Nephron progenitor cell (in vitro differentiated cells): ENCODE results near the gene PFDN2.

Source experiments
- DNase-seq: peaks from one replicate; pipeline ENCODE4 v3.0.0; 2021
- H3K27ac Mint-ChIP-seq: 2 replicates; pipeline ENCODE4 v1.8.0; 2021; ENCODE audit warnings: mild to moderate bottlenecking, moderate library complexity, mixed read lengths
- H3K27me3 Mint-ChIP-seq: 2 replicates; pipeline ENCODE4 v1.8.0; 2021; ENCODE audit warnings: mild to moderate bottlenecking, low read depth, mixed read lengths; ENCODE audit not compliant: poor library complexity
- H3K36me3 Mint-ChIP-seq: 2 replicates; pipeline ENCODE4 v1.8.0; 2021; ENCODE audit warnings: low read depth, mixed read lengths
- H3K4me1 Mint-ChIP-seq: 2 replicates; pipeline ENCODE4 v1.8.0; 2021; ENCODE audit warnings: mixed read lengths
- H3K4me3 Mint-ChIP-seq: 2 replicates; pipeline ENCODE4 v1.8.0; 2021; ENCODE audit warnings: mild to moderate bottlenecking, moderate library complexity, mixed read lengths
- H3K9me3 Mint-ChIP-seq: 2 replicates; pipeline ENCODE4 v1.8.0; 2021; ENCODE audit warnings: mild to moderate bottlenecking, moderate library complexity, mixed read lengths
- TF ChIP-seq, protein P1 (sequence below): fragments of 200-600 bp; sonication (generic); IDR thresholded peaks from 2 replicates; pipeline ENCODE4 v1.5.0; 2021; ENCODE audit warnings: antibody characterized with exemption

The PFDN2 gene

GRCh38 chr1:161099090-161099802 is 18.6 kb downstream of the PFDN2 start:
- Mint-ChIP-seq H3K9me3 (no peaks in the 10 kb centered on the region), H3K4me1 (peaks cover 21% of the 10 kb centered on the region)

GRCh38 chr1:161098210-161099068 is 19.4 kb downstream of the PFDN2 start, which contains the start of gene KLHDC9:
KLHDC9 (plus strand) TSS chr1:161098361; CDS start chr1:161098536, 175 bp downstream.
- no peaks in the 10 kb centered on the region for H3K9me3 Mint-ChIP-seq
- peaks cover 21% of the 10 kb centered on the region for H3K36me3 Mint-ChIP-seq
- peak within 1 kb of the TSS; percentile 94 for H3K27ac Mint-ChIP-seq
- H3K4me3 Mint-ChIP-seq, result peak within 1 kb of the TSS; percentile 91
- DNase-seq, result peak; percentile 88
- TF ChIP-seq, protein P1, sequence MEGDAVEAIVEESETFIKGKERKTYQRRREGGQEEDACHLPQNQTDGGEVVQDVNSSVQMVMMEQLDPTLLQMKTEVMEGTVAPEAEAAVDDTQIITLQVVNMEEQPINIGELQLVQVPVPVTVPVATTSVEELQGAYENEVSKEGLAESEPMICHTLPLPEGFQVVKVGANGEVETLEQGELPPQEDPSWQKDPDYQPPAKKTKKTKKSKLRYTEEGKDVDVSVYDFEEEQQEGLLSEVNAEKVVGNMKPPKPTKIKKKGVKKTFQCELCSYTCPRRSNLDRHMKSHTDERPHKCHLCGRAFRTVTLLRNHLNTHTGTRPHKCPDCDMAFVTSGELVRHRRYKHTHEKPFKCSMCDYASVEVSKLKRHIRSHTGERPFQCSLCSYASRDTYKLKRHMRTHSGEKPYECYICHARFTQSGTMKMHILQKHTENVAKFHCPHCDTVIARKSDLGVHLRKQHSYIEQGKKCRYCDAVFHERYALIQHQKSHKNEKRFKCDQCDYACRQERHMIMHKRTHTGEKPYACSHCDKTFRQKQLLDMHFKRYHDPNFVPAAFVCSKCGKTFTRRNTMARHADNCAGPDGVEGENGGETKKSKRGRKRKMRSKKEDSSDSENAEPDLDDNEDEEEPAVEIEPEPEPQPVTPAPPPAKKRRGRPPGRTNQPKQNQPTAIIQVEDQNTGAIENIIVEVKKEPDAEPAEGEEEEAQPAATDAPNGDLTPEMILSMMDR, result peak; percentile 2
- H3K4me1 Mint-ChIP-seq, result peaks cover 21% of the 10 kb centered on the region
- peaks cover 22% of the 10 kb centered on the region for H3K27me3 Mint-ChIP-seq

More at GRCh38 chr1:161099090-161099802, 18.6 kb downstream of the PFDN2 start:
- Mint-ChIP-seq H3K27me3 (peaks cover 16% of the 10 kb centered on the region), H3K4me3 (peak overlapping the region; percentile 91), H3K27ac (peak overlapping the region; percentile 2), H3K36me3 (peaks cover 24% of the 10 kb centered on the region)
- DNase-seq, result no peak
- TF ChIP-seq, protein P1, result no peak

- H3K4me3 Mint-ChIP-seq, result no peak overlapping the region
- peaks cover 25% of the 10 kb centered on the region for H3K27me3 Mint-ChIP-seq
- no peaks in the 10 kb centered on the region for H3K9me3 Mint-ChIP-seq
- H3K36me3 Mint-ChIP-seq, result peaks cover 12% of the 10 kb centered on the region
- H3K4me1 Mint-ChIP-seq, result peaks cover 29% of the 10 kb centered on the region
- no peak overlapping the region for H3K27ac Mint-ChIP-seq
- DNase-seq, result no peak
- TF ChIP-seq, protein P1, result no peak
Measured at GRCh38 chr1:161096530-161096929, 21.3 kb downstream of the PFDN2 start.

- H3K27ac Mint-ChIP-seq, result no peak overlapping the region
- H3K27me3 Mint-ChIP-seq, result peaks cover 25% of the 10 kb centered on the region
- TF ChIP-seq, protein P1, result no peak
- no peaks in the 10 kb centered on the region for H3K9me3 Mint-ChIP-seq
- H3K4me1 Mint-ChIP-seq, result peaks cover 31% of the 10 kb centered on the region
- no peak overlapping the region for H3K4me3 Mint-ChIP-seq
- DNase-seq, result no peak
- peaks cover 9% of the 10 kb centered on the region for H3K36me3 Mint-ChIP-seq
Measured at GRCh38 chr1:161096015-161096414, 21.8 kb downstream of the PFDN2 start.

DNA sequence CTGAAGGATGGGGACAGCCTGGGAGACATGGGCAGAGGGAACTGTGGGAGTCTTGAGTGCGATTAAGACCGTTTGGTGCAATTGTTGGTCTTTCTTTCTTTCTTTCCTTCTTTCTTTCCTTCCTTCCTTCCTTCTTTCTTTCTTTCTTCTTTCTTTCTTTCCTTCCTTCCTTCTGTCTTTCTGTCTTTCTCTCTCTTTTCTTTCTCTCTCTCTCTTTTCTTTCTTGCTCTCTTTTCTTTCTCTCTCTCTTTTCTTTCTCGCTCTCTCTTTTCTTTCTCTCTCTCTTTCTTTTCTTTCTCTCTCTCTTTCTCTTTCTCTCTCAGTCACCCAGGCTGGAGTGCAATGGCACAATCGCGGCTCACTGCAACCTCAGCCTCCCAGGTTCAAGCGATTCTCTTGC is 22.6 kb downstream of the PFDN2 start:
- no peak overlapping the region for H3K4me3 Mint-ChIP-seq
- no peak overlapping the region for H3K27ac Mint-ChIP-seq
- H3K27me3 Mint-ChIP-seq, result peaks cover 25% of the 10 kb centered on the region
- H3K4me1 Mint-ChIP-seq, result peaks cover 31% of the 10 kb centered on the region
- TF ChIP-seq, protein P1, result no peak
- no peak for DNase-seq
- no peaks in the 10 kb centered on the region for H3K9me3 Mint-ChIP-seq
- peaks cover 7% of the 10 kb centered on the region for H3K36me3 Mint-ChIP-seq
